Daoy (cell line): ENCODE results near the gene NEIL3. TPM values are rescaled to one million over a fixed set of nuclear protein-coding genes. Genes with fewer than 3 reads are reported as not detected.

Experiments
- DNase-seq: peaks from one replicate; pipeline ENCODE4 v3.0.0-alpha.2; 2015; ENCODE audit warnings: low read depth
- total RNA-seq: library from RNA; depleted of rRNA; stranded (reverse); fragments of >200 nt; shearing (Covaris generic); gene quantifications from 2 replicates; pipeline ENCODE4 v1.2.3, GENCODE V29; 2014

NEIL3 gene
- total RNA-seq, 1 experiment from 2014 or later: 11.3 TPM

- peak; percentile 7 for DNase-seq
These were observed 59.7 kb downstream of the NEIL3 start for GRCh38 chr4:177369372-177369771.

GRCh38 chr4:177371461-177371860 is 61.8 kb downstream of the NEIL3 start:
- DNase-seq: no peak

DNA sequence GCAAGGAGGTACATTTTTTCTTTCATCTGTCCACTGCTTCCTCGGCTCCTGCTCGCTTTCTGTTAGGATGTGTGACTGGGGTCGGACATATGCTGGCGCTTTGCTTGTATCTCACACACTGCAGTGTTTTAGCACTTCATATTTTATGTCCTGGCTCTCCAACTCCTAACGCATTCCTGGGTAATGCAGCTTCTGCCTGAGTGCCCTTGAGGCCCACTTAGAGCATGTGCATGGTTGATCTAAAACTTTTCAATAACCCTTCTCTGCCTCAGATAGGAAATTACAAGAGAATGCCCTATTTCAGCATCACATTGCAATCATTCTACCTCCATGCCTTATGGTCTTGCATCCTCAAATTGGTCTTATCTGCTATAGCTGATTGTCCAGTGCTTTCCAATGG is 65.3 kb downstream of the NEIL3 start:
- no peak for DNase-seq

DNA sequence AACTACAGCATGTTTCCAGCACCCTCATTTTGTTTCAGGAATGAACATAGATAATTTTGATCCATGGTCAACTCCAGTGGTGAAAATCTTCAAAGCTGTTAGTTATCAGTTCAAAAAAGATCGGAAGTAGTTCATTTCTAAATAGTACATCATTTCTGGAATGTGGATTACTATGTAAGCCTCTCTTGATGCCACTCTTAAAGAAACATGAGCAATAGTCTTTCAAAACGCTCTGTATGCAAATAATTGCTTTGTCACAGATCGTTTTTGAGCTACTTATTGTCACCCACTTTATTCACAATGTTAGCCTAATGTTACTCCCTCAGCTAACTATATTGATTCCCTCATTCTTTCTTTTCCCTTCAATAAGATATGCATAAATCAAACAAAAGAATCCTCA is 65.7 kb downstream of the NEIL3 start:
- DNase-seq: no peak

- DNase-seq: no peak
These were observed 66.3 kb downstream of the NEIL3 start for GRCh38 chr4:177376024-177376423.

DNA sequence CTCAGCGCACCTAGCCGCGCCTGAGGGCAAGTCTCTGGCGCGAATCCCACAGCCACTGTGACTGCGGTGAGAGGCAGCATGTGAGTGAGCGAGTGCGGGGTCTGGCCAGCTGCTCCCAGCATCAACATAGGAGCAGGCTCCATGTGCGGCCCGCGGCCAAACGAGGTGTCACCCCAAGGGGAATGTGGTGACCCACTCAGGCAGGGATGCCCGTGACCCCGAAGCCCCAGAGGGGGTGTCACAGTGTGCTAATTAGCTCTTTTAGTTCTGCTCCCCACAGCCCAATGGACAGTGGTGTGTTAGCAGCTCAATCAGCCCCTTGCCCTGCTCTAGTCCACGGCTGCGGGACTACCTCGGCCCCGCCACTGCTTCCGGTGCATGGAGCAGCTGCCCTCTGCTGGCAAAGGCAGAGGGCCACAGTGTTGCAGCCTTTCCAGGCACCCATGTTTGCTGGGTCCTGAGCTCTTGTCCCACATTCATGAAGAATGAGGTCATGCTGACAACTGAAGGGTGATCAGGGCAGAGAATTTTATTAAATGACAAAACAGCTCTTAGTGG is 71.1 kb downstream of the NEIL3 start:
- peak; percentile 8 for DNase-seq

- no peak for DNase-seq
These were observed 72.2 kb downstream of the NEIL3 start for GRCh38 chr4:177381762-177382310.

- DNase-seq: no peak
These were observed 75.3 kb downstream of the NEIL3 start for GRCh38 chr4:177384856-177385397.

DNA sequence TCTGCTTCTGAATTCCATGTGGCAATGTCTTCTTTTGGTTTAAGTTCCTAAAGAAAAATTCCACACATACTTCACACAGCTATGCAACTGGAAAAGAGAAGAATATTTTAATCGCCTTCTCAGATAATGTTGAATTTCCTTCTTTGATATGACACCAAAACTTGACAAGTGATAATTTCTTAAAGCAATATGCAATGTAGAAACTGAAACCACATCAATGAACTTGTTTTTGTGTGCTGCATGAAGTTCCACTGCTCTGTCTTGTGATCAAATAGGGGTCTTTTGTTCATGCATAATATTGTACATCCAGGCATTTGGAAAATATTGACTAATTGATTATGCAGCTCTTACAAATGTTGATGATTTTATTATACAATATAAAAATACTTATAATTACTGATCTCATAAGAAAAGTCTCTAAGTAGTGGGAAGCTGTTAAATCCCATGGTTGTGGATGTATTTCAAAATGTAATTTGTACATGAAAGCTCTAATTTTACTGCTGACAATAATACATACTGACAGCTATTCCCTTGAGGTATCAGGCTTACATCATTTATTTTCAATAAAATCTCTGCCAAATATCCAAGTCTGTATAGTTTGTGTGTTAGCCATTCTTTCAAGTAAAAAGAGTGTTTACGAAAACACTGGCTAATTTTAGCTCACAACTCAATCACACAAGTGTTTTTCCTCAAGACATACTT is 76.1 kb downstream of the NEIL3 start:
- no peak for DNase-seq

GRCh38 chr4:177386278-177386815 is 76.7 kb downstream of the NEIL3 start:
- no peak for DNase-seq

GRCh38 chr4:177391287-177391686 is 81.6 kb downstream of the NEIL3 start:
- DNase-seq: peak; percentile 7

GRCh38 chr4:177391953-177392352 is 82.3 kb downstream of the NEIL3 start:
- DNase-seq: no peak

GRCh38 chr4:177393236-177393635 is 83.6 kb downstream of the NEIL3 start:
- DNase-seq: peak; percentile 4

DNA sequence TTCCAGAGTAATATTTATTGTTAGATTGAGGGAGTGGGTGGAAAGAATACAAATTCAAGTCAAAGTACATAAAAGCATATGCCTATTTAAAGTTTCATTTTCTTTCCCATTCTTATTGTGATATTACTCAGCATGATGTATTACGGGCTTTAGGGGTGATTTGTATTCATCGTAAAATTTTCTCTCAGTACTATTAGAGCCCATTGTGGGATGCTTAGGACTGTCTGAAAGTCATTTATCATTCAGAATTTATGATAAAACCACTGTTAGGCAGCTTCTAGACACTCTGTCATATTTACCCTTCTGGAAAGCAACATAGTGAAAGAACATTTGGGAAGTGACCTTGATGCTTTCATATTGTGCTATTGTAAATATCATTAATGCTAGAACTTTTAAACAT is 86.7 kb downstream of the NEIL3 start:
- DNase-seq: no peak

DNA sequence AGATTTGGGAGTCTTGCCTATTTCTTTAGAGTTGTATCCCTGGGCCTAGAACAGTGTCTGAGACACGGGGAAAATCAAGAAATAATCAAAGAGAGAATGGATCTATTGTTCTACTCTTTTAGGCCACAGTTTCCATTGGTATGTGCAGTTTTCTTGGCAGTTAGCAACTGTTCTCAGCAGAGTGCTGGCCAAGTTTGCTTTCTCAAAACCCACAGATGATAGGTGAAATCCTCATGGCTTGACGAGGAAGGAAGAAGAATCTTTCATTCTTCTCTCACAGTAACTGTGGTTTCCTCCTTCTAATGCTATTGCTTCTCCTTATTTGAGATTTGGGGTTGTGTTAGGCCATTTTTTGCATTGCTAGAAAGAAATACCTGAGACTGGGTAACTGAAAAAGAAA is 90.4 kb downstream of the NEIL3 start:
- DNase-seq: no peak

DNA sequence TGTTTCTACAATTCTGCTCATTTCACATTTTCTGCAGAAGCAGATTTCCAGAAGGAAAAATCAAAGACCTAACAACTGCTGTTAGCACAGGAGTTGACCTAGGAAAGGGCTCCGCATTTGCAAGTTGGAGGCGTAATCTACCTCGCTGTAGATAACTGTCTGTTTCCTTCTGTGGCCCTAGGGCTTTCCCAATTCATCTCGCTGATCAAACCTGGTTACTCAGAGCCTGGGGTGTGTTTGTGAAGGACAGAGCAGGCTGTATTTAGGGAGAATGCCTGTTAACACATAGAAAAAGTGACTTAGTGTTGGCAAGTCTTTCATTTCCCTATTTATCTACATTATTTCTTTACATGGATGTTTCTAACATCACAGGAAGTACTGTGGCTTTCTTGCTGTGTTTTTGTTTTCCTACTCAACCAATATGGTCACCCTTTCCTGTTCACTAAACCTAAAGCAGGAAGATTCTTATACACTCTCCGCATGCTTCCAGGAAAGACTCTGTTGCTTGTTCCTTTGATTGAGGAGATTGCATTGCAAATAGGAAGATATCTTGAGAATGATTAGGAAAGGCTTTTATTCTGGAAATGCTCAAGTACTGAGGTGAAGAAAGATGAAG is 92.1 kb downstream of the NEIL3 start:
- DNase-seq: no peak

DNA sequence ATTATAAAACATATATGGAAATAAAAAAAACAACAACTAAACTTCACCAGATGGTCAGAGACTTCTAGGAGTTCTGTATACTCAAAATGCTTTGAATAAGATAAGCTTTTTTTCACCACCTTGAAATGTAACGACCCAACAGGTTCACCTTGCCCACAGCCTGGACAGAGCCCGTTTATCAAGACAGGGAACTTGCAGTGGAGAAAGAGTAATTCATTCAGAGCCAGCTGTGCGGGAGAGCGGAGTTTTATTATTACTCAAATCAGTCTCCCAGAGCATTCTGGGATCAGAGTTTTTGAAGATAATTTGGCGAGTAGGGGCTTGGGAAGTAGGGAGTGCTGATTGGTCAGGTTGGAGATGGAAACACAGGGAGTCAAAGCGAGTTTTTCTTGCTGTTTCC is 94.1 kb downstream of the NEIL3 start:
- no peak for DNase-seq

- DNase-seq: no peak
These were observed 94.7 kb downstream of the NEIL3 start for GRCh38 chr4:177404342-177404741.

- DNase-seq: no peak
These were observed 95.3 kb downstream of the NEIL3 start for GRCh38 chr4:177404986-177405385.

DNA sequence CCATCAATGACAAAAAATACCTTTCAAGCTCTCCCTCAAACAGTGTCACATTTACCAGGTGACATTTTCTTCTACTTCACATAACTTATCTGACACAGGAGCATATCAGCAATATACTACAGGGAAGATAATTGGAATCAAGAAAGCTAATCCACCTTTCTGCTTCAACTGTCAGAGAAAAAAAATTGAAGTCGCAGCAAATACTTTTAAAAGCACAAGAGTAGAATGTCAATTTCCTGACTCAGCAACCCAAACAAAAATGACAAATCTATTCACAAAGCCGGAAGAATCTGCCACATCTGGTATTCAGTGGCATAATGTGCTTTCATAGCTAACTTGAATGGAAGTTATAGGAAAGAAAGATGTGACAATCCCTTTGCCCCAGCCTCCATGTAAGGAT is 95.8 kb downstream of the NEIL3 start:
- no peak for DNase-seq

- DNase-seq: no peak
These were observed 98.3 kb downstream of the NEIL3 start for GRCh38 chr4:177408023-177408422.

GRCh38 chr4:177410566-177410965 is 100.9 kb downstream of the NEIL3 start:
- no peak for DNase-seq

- DNase-seq: no peak
These were observed 102.3 kb downstream of the NEIL3 start for GRCh38 chr4:177411996-177412395.
